DND-41 (cell line): Measurements from ENCODE around the gene IQGAP3.

Experiments used
- ATAC-seq: fragments of 200-7000 bp; cut with Tn5 transposase; 3 replicates; pipeline ENCODE4 v1.9.1; 2021; ENCODE audit warnings: low read depth; ENCODE audit not compliant: insufficient read depth
- DNase-seq: peaks from one replicate; pipeline ENCODE4 v3.0.0-alpha.2; 2020
- H2AFZ ChIP-seq: 2 replicates; pipeline ENCODE4 v1.6.0; 2012; ENCODE audit warnings: low read depth, low read length
- H3K27ac ChIP-seq: 2 replicates; pipeline ENCODE4 v1.5.1; 2012; ENCODE audit warnings: low read length, inconsistent platforms
- H3K27me3 ChIP-seq: fragments of 200-600 bp; sonication (generic); 2 replicates; pipeline ENCODE4 v1.6.0; 2012; ENCODE audit warnings: low read length, mild to moderate bottlenecking, inconsistent platforms; ENCODE audit not compliant: insufficient read depth, poor library complexity
- H3K36me3 ChIP-seq: 2 replicates; pipeline ENCODE4 v1.5.1; 2012; ENCODE audit warnings: low read length, inconsistent platforms; ENCODE audit not compliant: insufficient read depth
- H3K4me1 ChIP-seq: 2 replicates; pipeline ENCODE4 v1.5.1; 2012; ENCODE audit warnings: mild to moderate bottlenecking, low read length; ENCODE audit not compliant: insufficient read depth
- H3K4me2 ChIP-seq: 2 replicates; pipeline ENCODE4 v1.6.0; 2012; ENCODE audit warnings: mild to moderate bottlenecking, moderate library complexity, low read length, inconsistent platforms; ENCODE audit not compliant: insufficient read depth
- H3K4me3 ChIP-seq, 2 experiments: fragments of 200-600 bp in 1 of 2; shearing (Covaris generic) in 1 of 2; 2 replicates each; pipeline ENCODE4 v1.5.1; 2012 to 2016; ENCODE audit warnings: inconsistent platforms in 2 of 2, low read length in 2 of 2, mild to moderate bottlenecking in 2 of 2, low read depth in 1 of 2, moderate library complexity in 1 of 2
- H3K79me2 ChIP-seq: 2 replicates; pipeline ENCODE4 v1.6.0; 2012; ENCODE audit warnings: low read length, inconsistent platforms; ENCODE audit not compliant: insufficient read depth
- H3K9ac ChIP-seq: 2 replicates; pipeline ENCODE4 v1.6.0; 2012; ENCODE audit warnings: low read depth, mild to moderate bottlenecking, inconsistent platforms, low read length, moderate library complexity
- H3K9me3 ChIP-seq: 2 replicates; pipeline ENCODE4 v1.5.1; 2012; ENCODE audit warnings: low read length, moderate library complexity, mild to moderate bottlenecking, inconsistent platforms; ENCODE audit not compliant: insufficient read depth, severe bottlenecking
- H4K20me1 ChIP-seq: 2 replicates; pipeline ENCODE4 v1.6.0; 2012; ENCODE audit warnings: low read length; ENCODE audit not compliant: insufficient read depth
- EZH2 ChIP-seq: IDR thresholded peaks from 3 replicates; pipeline ENCODE4 v1.6.1; 2012; ENCODE audit warnings: borderline replicate concordance, low read depth, mild to moderate bottlenecking, moderate library complexity, low read length, inconsistent platforms; ENCODE audit not compliant: severe bottlenecking
- TF ChIP-seq, protein P1 (sequence below): IDR thresholded peaks from 2 replicates; pipeline ENCODE4 v1.5.1; 2012; ENCODE audit warnings: borderline replicate concordance, low read length, moderate library complexity, mild to moderate bottlenecking; ENCODE audit not compliant: poor library complexity, severe bottlenecking; ENCODE audit errors: extremely low read depth

The IQGAP3 gene

DNA sequence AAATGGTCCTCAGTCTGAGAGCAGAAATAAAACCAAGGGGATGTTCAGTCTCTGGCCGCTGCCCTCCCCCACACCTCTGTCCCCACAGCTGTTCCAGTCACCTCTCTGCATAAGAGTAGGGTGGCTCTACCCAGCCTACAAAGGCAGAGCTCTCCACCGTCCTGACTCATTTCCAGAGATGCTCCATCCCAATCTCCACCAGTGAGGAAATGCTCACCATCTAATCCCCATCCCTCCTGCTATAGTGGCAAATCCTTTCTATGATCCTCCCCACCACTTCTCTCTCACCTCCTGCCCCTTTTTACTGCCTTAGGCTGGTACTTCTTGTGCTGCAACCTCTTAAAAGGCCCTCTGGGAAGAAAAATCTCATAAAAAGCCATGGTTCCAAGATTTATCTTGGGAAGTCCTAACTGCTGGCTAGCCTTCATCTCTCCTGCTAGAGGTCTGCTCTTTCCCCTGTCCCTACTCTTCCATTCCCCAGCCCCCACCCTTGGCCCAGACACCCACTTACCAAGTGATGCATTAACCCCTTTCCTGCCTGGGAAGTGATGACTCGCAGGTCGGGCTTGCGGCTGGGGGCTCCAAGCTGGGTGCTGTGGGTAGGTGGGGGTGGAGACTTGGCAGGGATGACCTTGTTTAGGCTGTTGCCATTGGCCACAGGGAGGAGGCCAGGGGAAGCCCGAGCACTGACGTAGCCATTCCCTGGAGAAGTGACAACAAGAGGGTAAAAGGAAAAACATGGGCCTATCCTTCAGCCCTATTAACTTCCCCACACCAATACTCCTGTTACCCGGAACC is 95.7 kb downstream of the IQGAP3 start:
- ATAC-seq (no peak), DNase-seq (no peak)
- Histone ChIP-seq H2AFZ (no peak overlapping the region), H3K79me2 (no peaks in the 10 kb centered on the region), H3K9ac (no peak overlapping the region), H3K36me3 (peaks cover 93% of the 10 kb centered on the region), H3K4me1 (no peaks in the 10 kb centered on the region), H3K9me3 (no peaks in the 10 kb centered on the region), H4K20me1 (peaks cover 7% of the 10 kb centered on the region; the same call in 1 of the 2 replicates), H3K27ac (no peak overlapping the region), H3K4me3 (no peak overlapping the region), H3K4me2 (no peak overlapping the region), H3K27me3 (no peaks in the 10 kb centered on the region)
- TF ChIP-seq, protein P1, sequence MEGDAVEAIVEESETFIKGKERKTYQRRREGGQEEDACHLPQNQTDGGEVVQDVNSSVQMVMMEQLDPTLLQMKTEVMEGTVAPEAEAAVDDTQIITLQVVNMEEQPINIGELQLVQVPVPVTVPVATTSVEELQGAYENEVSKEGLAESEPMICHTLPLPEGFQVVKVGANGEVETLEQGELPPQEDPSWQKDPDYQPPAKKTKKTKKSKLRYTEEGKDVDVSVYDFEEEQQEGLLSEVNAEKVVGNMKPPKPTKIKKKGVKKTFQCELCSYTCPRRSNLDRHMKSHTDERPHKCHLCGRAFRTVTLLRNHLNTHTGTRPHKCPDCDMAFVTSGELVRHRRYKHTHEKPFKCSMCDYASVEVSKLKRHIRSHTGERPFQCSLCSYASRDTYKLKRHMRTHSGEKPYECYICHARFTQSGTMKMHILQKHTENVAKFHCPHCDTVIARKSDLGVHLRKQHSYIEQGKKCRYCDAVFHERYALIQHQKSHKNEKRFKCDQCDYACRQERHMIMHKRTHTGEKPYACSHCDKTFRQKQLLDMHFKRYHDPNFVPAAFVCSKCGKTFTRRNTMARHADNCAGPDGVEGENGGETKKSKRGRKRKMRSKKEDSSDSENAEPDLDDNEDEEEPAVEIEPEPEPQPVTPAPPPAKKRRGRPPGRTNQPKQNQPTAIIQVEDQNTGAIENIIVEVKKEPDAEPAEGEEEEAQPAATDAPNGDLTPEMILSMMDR, result no peak
- no peak for TF ChIP-seq EZH2

DNA sequence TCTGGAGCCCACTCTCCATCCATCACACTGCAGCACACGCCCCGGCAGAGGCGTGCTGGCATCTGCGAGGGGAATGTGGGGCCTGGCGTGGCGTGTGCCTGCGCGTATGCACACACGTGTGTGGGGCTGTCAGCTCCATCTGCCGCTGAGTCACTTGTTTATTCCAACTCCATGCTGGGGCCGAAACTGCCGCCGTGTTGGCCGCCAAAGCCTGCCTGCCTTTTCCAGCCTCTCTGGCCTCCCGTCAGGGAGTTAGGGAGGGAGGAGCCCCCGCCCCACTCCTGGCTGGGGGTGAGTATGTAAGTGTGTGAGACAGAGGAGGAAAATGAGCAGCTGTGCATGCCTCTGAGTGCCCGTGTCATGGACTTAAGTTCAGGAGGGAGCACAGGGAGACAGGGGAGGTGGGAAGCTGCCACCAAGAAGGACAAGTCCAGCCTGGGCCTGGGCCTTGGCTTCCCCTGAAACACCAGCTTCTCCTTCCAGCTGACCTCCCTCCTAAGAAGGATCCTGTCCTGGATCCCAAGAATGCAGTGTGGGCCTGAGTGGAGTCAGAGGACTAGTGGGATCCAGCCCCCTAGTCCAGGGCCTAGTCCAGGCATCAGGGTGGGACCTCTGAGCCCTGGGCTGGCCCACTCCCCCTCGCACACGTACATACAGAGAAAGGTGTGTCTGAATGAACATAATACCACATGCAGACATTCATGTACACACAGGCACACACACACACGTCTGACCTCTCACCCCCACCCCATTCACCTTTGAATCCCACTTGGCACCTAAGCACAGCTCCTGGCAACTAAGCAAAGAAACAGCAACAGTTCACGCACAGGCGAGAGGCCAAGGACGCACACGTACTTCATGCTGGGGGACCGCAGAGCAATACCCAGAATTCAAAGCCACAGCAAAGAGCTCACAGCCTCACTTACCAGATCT is 96.5 kb downstream of the IQGAP3 start:
- H3K36me3 ChIP-seq, result peaks cover 90% of the 10 kb centered on the region
- H3K79me2 ChIP-seq, result no peaks in the 10 kb centered on the region
- no peaks in the 10 kb centered on the region for H3K27me3 ChIP-seq
- no peaks in the 10 kb centered on the region for H3K4me1 ChIP-seq
- DNase-seq (no peak), ATAC-seq (no peak)
- H3K4me2 ChIP-seq, result no peak overlapping the region
- no peaks in the 10 kb centered on the region for H3K9me3 ChIP-seq
- no peak overlapping the region for H3K9ac ChIP-seq
- H3K27ac ChIP-seq, result no peak overlapping the region
- no peak overlapping the region for H2AFZ ChIP-seq
- TF ChIP-seq, protein P1, result no peak
- no peak for TF ChIP-seq EZH2
- no peak overlapping the region for H3K4me3 ChIP-seq
- H4K20me1 ChIP-seq, result peaks cover 3% of the 10 kb centered on the region; the same call in 1 of the 2 replicates
